T-helper 2 cell treated with Interferon-gamma antibody and Interleukin-4, amounts not matched to agents 5 μg/mL and 100 μg/mL, for 36 hours (primary cell): ENCODE data around the gene RASD2.

ENCODE experiments used
- DNase-seq: peaks from one replicate; pipeline ENCODE4 v3.0.0; 2021; ENCODE audit warnings: low spot score
- H3K27ac Mint-ChIP-seq: one replicate; pipeline ENCODE4 v1.8.0; 2021; ENCODE audit warnings: mild to moderate bottlenecking, mixed read lengths
- H3K27me3 Mint-ChIP-seq: one replicate; pipeline ENCODE4 v1.8.0; 2021; ENCODE audit warnings: low read depth, mixed read lengths
- H3K36me3 Mint-ChIP-seq: one replicate; pipeline ENCODE4 v1.8.0; 2021; ENCODE audit warnings: low read depth, mixed read lengths
- H3K4me1 Mint-ChIP-seq: one replicate; pipeline ENCODE4 v1.8.0; 2021; ENCODE audit warnings: low read depth, mixed read lengths
- H3K4me3 Mint-ChIP-seq: one replicate; pipeline ENCODE4 v1.8.0; 2022; ENCODE audit warnings: mild to moderate bottlenecking, moderate library complexity, mixed read lengths
- H3K9me3 Mint-ChIP-seq: one replicate; pipeline ENCODE4 v1.8.0; 2021; ENCODE audit warnings: mixed read lengths

The RASD2 gene

DNA sequence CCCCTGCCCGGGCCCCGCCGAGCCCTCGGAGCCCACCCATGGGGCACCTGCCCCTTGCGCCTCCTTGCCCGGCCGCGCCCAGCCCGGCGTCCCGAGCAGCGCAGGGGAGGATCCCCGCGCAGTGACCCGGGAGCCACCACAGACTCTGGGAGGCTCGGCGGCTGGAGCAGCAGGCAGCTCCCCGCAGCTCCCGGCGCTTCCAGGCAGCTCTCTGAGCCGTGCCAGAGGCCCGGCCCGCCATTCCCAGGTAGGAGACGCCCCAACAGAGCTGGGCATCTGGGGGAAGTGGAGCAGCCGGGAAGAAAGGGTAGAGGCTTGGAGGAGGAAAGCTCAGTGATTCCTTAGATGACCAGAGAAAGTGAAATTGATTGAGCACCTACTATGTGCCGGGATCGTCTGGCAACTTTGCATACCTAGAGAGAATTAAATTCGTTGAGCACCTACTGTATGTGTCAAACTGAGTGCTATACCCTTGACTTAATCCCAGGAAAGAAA, 670 bp downstream of the RASD2 start:
- DNase-seq: no peak
- H3K27me3 Mint-ChIP-seq: peaks cover 48% of the 10 kb centered on the region
- no peak overlapping the region for H3K27ac Mint-ChIP-seq
- no peaks in the 10 kb centered on the region for H3K4me1 Mint-ChIP-seq
- no peaks in the 10 kb centered on the region for H3K9me3 Mint-ChIP-seq
- H3K36me3 Mint-ChIP-seq: no peaks in the 10 kb centered on the region
- H3K4me3 Mint-ChIP-seq: no peak overlapping the region

DNA sequence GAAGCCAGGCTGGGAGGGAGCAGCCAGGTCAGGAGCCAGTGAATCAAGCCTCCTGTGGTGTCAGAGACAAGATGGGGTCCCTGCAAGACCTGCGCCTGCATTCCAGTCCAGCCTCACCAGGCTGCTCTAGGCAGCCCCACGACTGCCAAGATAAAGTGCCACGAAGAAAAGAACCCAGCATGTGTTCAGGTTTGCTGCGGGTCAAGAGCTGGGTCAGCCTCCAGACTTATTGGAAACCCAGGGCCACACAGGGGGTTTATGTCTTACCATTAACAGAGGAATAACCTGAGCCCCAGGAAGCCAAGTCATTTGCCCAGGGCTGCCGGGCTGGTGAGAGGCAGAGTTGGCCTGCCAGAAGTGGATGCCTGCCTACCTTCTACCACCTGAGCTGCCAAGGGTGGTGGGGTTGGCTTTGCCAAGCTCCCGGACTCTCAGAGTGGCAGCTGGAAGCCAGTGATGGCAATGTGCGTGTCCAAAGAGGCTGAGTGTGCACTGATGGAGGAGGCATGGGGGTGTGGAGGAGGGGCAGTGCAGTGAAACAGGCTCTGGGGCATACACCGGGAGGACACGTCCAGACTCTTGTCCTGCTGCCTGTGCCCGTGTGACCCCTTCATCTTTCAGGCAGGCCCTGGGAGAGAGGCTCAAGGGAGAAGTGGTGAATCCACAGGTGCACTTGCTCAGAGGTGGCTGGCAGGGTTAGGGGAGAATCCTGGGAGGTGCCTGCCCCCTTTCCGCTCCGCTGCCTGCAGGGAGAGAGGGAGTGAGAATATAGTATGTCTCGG, 1.7 kb downstream of the RASD2 start:
- no peak overlapping the region for H3K4me3 Mint-ChIP-seq
- no peak overlapping the region for H3K27ac Mint-ChIP-seq
- H3K4me1 Mint-ChIP-seq: no peaks in the 10 kb centered on the region
- no peak for DNase-seq
- H3K36me3 Mint-ChIP-seq: no peaks in the 10 kb centered on the region
- H3K27me3 Mint-ChIP-seq: peaks cover 48% of the 10 kb centered on the region
- H3K9me3 Mint-ChIP-seq: no peaks in the 10 kb centered on the region

DNA sequence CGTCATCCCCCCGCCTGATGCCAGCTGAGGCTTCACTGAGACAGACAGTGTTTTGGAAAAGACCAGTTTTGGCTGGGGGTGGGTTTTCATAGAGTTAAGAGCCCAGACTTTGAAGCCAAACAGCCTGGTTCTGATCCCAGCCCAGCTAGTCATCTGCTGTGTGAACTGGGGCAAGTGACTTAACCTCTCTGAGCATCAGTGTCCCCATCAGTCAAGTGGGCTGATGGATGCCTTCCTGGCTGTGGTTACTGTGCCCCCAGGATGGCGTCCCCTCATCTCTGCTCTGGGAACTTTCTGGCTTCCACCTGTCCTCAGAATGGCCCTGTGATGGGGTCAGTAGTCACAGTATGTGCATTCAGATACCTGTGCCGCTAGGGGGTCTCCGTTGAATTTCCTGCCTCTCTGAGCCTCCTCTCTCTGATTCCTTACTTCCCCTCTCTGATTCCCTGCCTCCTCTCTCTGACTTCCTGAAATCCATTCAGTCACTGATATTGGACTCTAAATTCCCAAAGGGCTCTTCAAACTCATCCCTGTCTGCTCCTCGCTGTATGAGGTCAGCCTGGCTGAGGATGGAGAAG, 2.4 kb downstream of the RASD2 start:
- Mint-ChIP-seq H3K4me1 (no peaks in the 10 kb centered on the region), H3K36me3 (no peaks in the 10 kb centered on the region), H3K4me3 (no peak overlapping the region), H3K27me3 (peaks cover 45% of the 10 kb centered on the region), H3K9me3 (no peaks in the 10 kb centered on the region), H3K27ac (no peak overlapping the region)
- DNase-seq: no peak

DNA sequence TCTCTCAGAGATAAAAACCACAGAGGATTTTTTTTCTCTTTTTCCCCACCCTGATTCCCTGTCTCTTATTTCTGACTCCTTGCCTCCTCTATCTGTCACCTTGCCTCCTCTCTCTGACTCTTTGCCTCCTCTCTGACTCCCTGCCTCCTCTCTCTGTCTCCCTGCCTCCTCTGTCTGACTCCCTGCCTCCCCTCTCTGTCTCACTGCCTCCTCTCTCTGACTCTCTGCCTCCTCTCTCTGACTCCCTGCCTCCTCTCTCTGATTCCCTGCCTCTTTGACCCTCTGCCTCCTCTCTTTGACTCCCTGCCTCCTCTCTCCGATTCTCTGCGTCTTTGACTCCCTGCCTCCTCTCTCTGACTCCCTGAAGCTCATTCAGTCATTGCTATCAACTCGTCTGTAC, 3.1 kb downstream of the RASD2 start:
- Mint-ChIP-seq H3K27ac (no peak overlapping the region), H3K36me3 (no peaks in the 10 kb centered on the region), H3K4me3 (no peak overlapping the region), H3K4me1 (no peaks in the 10 kb centered on the region), H3K9me3 (no peaks in the 10 kb centered on the region), H3K27me3 (peaks cover 44% of the 10 kb centered on the region)
- DNase-seq: no peak

DNA sequence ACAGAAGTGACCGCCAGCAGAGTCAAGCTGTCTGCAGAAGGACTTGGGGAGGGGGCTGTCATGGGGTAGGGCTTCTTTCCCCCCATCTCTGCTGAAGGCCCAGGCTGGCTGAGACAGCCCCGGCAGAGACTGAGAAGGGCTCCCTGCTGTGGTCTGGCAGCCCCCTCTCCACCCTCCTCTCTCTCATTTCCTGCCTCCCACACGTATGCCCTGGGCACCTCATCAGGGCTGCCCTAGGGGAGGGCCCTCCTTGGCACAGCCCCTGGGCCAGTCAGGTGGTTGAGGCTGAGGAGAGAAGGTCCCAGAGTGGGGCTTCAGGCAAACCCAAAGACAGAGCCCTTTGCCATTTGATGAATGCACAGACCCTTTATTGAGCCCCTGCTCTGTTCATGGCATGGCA, 3.6 kb downstream of the RASD2 start:
- Mint-ChIP-seq H3K36me3 (no peaks in the 10 kb centered on the region), H3K27me3 (peaks cover 43% of the 10 kb centered on the region), H3K4me1 (no peaks in the 10 kb centered on the region), H3K4me3 (no peak overlapping the region), H3K27ac (no peak overlapping the region), H3K9me3 (no peaks in the 10 kb centered on the region)
- no peak for DNase-seq

DNA sequence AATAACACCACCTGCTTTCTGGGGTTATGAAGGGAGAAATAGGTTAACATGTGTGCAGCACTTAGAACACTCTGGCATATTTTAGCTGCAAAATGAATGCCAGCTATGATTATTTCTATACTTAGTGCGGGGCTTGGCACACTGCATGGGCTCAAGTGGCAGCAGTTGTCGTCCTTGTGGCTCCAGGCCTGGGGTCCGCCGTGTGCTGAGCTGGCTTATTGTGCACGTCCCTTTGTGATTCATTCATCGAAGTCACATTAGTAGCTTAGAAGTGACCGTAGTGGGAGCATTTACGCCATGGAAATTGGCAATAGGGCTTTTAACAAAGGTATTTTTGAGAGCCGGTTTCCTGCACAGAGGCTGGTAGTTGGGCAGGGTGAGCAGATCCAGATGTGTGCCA, 4.2 kb downstream of the RASD2 start:
- Mint-ChIP-seq H3K36me3 (no peaks in the 10 kb centered on the region), H3K27me3 (peaks cover 40% of the 10 kb centered on the region), H3K9me3 (no peaks in the 10 kb centered on the region), H3K4me3 (no peak overlapping the region), H3K4me1 (no peaks in the 10 kb centered on the region), H3K27ac (no peak overlapping the region)
- DNase-seq: no peak

DNA sequence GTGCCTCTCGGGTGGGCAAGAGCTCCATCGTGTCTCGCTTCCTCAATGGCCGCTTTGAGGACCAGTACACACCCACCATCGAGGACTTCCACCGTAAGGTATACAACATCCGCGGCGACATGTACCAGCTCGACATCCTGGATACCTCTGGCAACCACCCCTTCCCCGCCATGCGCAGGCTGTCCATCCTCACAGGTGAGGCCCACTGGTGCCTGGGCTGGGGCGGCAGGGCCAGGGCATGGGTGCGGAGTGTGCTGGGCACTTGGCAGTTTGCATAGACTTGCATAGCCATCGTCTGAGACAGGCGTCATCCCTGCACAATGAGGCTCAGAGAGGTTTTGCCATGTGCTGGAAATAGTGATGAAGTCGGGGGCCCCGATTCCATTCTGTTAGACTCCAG, 6.3 kb downstream of the RASD2 start:
- Mint-ChIP-seq H3K9me3 (no peaks in the 10 kb centered on the region), H3K27ac (no peak overlapping the region), H3K36me3 (no peaks in the 10 kb centered on the region), H3K27me3 (peaks cover 30% of the 10 kb centered on the region), H3K4me3 (no peak overlapping the region), H3K4me1 (no peaks in the 10 kb centered on the region)
- no peak for DNase-seq

DNA sequence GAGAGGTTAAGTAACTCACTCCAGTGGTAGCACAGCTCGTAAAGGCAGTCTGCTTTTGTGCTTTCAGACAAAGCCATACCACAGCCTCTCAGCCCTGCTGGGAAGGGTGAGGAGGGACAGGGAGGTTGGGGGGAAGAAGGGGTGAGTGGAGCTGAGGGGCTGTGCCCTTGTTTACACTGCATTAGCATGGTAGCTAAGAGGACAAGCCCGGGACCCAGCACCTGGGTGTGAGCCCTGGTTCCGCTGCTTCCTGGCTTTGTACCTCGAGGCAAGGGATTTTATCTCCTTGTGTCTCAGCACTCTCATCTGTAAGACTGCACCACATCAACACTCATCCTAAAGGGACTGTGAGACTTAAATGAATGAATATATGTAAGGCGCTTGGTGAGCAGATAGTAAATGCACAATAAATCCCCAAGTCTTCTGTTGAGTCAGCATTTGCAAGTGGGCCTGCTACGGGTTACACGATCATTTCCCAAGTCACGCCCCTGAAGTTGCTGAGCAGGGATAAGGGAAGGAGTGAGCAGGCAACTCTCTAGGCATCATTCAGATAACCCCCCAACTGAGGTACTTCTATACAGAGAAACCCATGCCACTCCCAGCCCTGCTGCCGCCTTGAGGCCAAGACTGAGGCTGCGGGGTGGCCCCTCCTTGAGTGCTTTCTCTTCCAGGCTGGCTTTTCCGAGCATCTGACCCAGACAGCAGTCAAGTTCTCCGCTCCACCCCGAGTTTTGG, 7.5 kb downstream of the RASD2 start:
- DNase-seq: no peak

DNA sequence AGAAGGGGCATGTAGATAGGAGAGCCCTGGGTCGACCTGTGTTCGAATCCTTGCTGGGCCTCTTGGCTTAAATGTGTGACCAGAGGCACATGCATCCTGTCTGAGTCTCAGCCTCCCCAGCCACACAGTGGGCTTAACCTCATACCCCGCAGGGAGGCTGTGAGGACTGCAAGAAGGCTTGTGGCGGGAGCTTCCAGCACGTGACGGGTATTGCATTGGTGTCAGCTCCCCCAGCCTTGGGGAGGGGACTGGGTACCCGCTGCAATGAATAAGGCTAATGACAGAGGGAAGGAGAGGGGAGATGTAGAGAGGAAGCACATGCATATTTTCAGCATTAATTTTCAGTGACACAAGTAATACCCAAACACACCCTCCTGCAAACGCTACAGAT, 8.1 kb downstream of the RASD2 start:
- H3K27me3 Mint-ChIP-seq: peaks cover 15% of the 10 kb centered on the region
- no peak overlapping the region for H3K4me3 Mint-ChIP-seq
- no peaks in the 10 kb centered on the region for H3K9me3 Mint-ChIP-seq
- no peak for DNase-seq
- H3K4me1 Mint-ChIP-seq: peaks cover 8% of the 10 kb centered on the region
- H3K36me3 Mint-ChIP-seq: no peaks in the 10 kb centered on the region
- no peak overlapping the region for H3K27ac Mint-ChIP-seq

More for the DNA sequence above, 7.5 kb downstream of the RASD2 start:
- peaks cover 6% of the 10 kb centered on the region for H3K4me1 Mint-ChIP-seq
- H3K27me3 Mint-ChIP-seq: peaks cover 19% of the 10 kb centered on the region
- H3K27ac Mint-ChIP-seq: no peak overlapping the region
- no peaks in the 10 kb centered on the region for H3K9me3 Mint-ChIP-seq
- H3K36me3 Mint-ChIP-seq: no peaks in the 10 kb centered on the region
- H3K4me3 Mint-ChIP-seq: no peak overlapping the region

DNA sequence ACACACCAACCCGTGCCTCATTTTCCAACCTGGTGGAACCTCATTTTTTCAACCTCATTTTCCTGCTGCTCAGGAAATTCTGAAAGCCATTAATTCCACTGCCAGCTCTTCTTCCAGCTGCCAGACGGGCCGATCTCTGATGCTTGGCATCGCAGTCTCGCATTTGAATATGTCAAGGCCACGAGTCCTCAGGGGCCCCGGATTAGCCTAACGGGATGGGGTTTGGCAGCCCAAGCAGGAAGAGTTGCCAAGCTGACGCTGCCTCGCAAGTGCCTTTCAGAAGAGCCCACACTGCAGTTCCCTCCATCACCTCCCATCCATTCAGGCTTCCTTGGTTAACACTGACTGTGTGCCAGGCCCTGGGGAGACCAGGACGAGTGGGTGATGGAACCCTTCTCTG, 8.7 kb downstream of the RASD2 start:
- H3K4me1 Mint-ChIP-seq: peaks cover 8% of the 10 kb centered on the region
- H3K4me3 Mint-ChIP-seq: no peak overlapping the region
- no peaks in the 10 kb centered on the region for H3K9me3 Mint-ChIP-seq
- no peaks in the 10 kb centered on the region for H3K36me3 Mint-ChIP-seq
- H3K27me3 Mint-ChIP-seq: peaks cover 13% of the 10 kb centered on the region
- no peak for DNase-seq
- H3K27ac Mint-ChIP-seq: no peak overlapping the region

DNA sequence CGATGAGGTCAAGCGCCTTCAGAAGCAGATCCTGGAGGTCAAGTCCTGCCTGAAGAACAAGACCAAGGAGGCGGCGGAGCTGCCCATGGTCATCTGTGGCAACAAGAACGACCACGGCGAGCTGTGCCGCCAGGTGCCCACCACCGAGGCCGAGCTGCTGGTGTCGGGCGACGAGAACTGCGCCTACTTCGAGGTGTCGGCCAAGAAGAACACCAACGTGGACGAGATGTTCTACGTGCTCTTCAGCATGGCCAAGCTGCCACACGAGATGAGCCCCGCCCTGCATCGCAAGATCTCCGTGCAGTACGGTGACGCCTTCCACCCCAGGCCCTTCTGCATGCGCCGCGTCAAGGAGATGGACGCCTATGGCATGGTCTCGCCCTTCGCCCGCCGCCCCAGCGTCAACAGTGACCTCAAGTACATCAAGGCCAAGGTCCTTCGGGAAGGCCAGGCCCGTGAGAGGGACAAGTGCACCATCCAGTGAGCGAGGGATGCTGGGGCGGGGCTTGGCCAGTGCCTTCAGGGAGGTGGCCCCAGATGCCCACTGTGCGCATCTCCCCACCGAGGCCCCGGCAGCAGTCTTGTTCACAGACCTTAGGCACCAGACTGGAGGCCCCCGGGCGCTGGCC, 11.0 kb downstream of the RASD2 start:
- no peak overlapping the region for H3K27ac Mint-ChIP-seq
- peaks cover 8% of the 10 kb centered on the region for H3K27me3 Mint-ChIP-seq
- H3K4me1 Mint-ChIP-seq: peaks cover 8% of the 10 kb centered on the region
- no peak for DNase-seq
- no peak overlapping the region for H3K4me3 Mint-ChIP-seq
- no peaks in the 10 kb centered on the region for H3K9me3 Mint-ChIP-seq
- no peaks in the 10 kb centered on the region for H3K36me3 Mint-ChIP-seq

DNA sequence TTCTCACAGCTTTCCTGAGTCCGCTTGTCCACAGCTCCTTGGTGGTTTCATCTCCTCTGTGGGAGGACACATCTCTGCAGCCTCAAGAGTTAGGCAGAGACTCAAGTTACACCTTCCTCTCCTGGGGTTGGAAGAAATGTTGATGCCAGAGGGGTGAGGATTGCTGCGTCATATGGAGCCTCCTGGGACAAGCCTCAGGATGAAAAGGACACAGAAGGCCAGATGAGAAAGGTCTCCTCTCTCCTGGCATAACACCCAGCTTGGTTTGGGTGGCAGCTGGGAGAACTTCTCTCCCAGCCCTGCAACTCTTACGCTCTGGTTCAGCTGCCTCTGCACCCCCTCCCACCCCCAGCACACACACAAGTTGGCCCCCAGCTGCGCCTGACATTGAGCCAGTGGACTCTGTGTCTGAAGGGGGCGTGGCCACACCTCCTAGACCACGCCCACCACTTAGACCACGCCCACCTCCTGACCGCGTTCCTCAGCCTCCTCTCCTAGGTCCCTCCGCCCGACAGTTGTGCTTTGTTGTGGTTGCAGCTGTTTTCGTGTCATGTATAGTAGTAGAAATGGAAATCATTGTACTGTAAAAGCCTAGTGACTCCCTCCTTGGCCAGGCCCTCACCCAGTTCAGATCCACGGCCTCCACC, 11.7 kb downstream of the RASD2 start:
- H3K36me3 Mint-ChIP-seq: no peaks in the 10 kb centered on the region
- peaks cover 8% of the 10 kb centered on the region for H3K4me1 Mint-ChIP-seq
- DNase-seq: peak; percentile 79
- H3K9me3 Mint-ChIP-seq: no peaks in the 10 kb centered on the region
- H3K27me3 Mint-ChIP-seq: peaks cover 9% of the 10 kb centered on the region
- peak overlapping the region; percentile 44 for H3K4me3 Mint-ChIP-seq
- peak overlapping the region; percentile 54 for H3K27ac Mint-ChIP-seq

DNA sequence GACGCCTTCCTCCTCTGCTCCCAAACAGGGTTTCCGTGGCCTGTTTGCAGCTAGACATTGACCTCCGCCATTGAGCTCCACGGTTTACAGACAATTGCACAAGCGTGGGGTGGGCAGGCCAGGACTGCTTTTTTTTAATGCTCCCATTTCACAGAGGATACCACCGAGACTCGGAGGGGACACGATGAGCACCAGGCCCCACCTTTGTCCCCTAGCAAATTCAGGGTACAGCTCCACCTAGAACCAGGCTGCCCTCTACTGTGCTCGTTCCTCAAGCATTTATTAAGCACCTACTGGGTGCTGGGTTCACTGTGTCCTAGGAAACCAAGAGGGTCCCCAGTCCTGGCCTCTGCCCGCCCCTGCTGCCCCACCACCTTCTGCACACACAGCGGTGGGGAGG, 12.2 kb downstream of the RASD2 start:
- H3K27me3 Mint-ChIP-seq: peaks cover 9% of the 10 kb centered on the region
- DNase-seq: no peak
- no peaks in the 10 kb centered on the region for H3K36me3 Mint-ChIP-seq
- peak overlapping the region; percentile 44 for H3K4me3 Mint-ChIP-seq
- peaks cover 9% of the 10 kb centered on the region for H3K4me1 Mint-ChIP-seq
- peak overlapping the region; percentile 54 for H3K27ac Mint-ChIP-seq
- H3K9me3 Mint-ChIP-seq: no peaks in the 10 kb centered on the region
